ENCODE results near the gene ZBTB8A. TPM values are rescaled to one million over a fixed set of nuclear protein-coding genes. Genes with fewer than 3 reads are reported as not detected.
A peak's percentile ranks its signal among the peaks of the same experiment; 100 is the strongest.

ZBTB8A gene
- total RNA-seq, 2 experiments from 2014 or later: 0.29 to 0.54 TPM

DNA sequence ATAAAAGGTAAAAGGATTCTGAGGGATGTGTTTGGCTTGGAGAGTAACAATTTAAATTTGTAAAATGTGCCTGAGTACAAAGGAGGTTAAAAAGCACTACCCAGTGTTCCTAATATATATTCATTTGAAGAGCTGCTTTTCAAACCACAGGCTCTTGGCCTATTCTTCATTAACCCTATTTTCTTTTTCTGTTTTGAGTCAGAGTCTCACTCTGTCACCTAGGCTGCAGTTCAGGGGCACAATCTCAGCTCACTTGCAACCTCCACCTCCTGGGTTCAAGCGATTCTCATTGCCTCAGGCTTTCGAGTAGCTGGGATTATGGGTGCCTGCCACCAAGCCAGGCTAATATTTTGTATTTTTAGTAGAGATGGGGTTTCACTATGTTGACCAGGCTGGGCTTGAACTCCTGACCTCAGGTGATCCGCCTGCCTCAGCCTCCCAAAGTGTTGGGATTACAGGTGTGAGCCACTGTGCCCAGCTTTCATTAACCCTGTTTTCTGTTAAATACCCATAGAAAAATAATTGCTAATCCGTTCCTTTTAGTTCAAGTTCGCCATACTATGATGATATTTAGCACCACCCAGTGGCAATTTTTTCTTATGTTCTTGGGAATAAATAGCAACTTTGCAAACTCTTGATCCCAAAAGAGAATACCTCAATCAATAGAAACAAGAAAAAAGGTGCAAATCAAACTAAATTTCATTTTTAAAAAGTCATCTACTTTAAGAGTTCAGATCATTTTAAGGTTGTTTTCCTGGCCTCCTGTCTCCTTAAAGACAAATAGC, 80.7 kb downstream of the ZBTB8A start:
- Histone ChIP-seq H2AFZ (ENCODE audit: low read length) (no peak overlapping the region), H3K4me2 (ENCODE audit: low read length) (no peak overlapping the region), H4K20me1 (ENCODE audit: insufficient read depth, low read length) (no peaks in the 10 kb centered on the region), H3K9me2 (ENCODE audit: insufficient read depth, low read length) (no peaks in the 10 kb centered on the region), H3K4me3 (ENCODE audit: low read depth, low read length, poor library complexity, severe bottlenecking) (no peak overlapping the region), H3K4me1 (ENCODE audit: insufficient read depth, low read length, poor library complexity, severe bottlenecking) (peaks cover 19% of the 10 kb centered on the region), H3K79me2 (ENCODE audit: insufficient read depth, low read depth, low read length) (no peaks in the 10 kb centered on the region), H3K27ac (ENCODE audit: low read depth, low read length, poor library complexity, severe bottlenecking) (no peak overlapping the region), H3K9me3 (ENCODE audit: low read length) (no peaks in the 10 kb centered on the region), H3K36me3 (ENCODE audit: insufficient read depth, low read length) (peaks cover 58% of the 10 kb centered on the region)
- no TSS peak for BruUV-seq (replicated peaks)
- DNase-seq (ENCODE audit: low spot score): peak; percentile 17
- TF ChIP-seq, protein P1, sequence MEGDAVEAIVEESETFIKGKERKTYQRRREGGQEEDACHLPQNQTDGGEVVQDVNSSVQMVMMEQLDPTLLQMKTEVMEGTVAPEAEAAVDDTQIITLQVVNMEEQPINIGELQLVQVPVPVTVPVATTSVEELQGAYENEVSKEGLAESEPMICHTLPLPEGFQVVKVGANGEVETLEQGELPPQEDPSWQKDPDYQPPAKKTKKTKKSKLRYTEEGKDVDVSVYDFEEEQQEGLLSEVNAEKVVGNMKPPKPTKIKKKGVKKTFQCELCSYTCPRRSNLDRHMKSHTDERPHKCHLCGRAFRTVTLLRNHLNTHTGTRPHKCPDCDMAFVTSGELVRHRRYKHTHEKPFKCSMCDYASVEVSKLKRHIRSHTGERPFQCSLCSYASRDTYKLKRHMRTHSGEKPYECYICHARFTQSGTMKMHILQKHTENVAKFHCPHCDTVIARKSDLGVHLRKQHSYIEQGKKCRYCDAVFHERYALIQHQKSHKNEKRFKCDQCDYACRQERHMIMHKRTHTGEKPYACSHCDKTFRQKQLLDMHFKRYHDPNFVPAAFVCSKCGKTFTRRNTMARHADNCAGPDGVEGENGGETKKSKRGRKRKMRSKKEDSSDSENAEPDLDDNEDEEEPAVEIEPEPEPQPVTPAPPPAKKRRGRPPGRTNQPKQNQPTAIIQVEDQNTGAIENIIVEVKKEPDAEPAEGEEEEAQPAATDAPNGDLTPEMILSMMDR (conservative IDR thresholded peaks at IDR 0.05; ENCODE audit: low read length): peak; percentile 65
- TF ChIP-seq EZH2phosphoT487 (IDR thresholded peaks at IDR 0.05; ENCODE audit: borderline replicate concordance, low read depth, low read length): no peak
- intact Hi-C loops (cut with micrococcal nuclease; ENCODE audit: unreplicated experiment): no loop called here
- ChIA-PET POLR2A (no interaction called here), CTCF (ENCODE audit: unreplicated experiment) (no interaction called here)

DNA sequence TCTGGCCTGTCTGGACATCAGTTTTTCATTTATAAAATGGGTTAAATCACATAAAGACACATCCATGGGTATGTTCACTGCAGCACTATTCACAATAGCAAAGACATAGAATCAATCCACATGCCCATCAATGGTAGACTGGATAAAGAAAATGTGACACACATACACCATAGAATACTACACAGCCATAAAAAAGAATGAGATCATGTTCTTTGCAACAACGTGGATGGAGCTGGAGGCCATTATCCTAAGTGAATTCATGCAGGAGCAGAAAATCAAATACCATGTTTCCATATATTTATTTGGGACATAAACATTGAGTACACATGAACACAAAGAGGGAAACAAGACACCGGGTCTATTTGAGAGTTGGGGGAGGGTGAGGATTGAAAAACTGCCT, 83.0 kb downstream of the ZBTB8A start:
- POLR2A ChIA-PET: interaction anchor here (0.6 to 1.0 kb wide), 3 partner anchors 13 to 16 kb away, joined by 3 read pairs; no protein-coding TSS in a partner anchor
- Histone ChIP-seq H3K36me3 (ENCODE audit: insufficient read depth, low read length) (peaks cover 78% of the 10 kb centered on the region), H3K4me3 (ENCODE audit: low read depth, low read length, poor library complexity, severe bottlenecking) (no peak overlapping the region), H3K9me3 (ENCODE audit: low read length) (no peaks in the 10 kb centered on the region), H3K79me2 (ENCODE audit: insufficient read depth, low read depth, low read length) (peaks cover 5% of the 10 kb centered on the region; the same call in 1 of the 2 replicates), H4K20me1 (ENCODE audit: insufficient read depth, low read length) (no peaks in the 10 kb centered on the region), H3K27ac (ENCODE audit: low read depth, low read length, poor library complexity, severe bottlenecking) (no peak overlapping the region), H3K4me1 (ENCODE audit: insufficient read depth, low read length, poor library complexity, severe bottlenecking) (peaks cover 26% of the 10 kb centered on the region), H2AFZ (ENCODE audit: low read length) (no peak overlapping the region), H3K9me2 (ENCODE audit: insufficient read depth, low read length) (no peaks in the 10 kb centered on the region), H3K4me2 (ENCODE audit: low read length) (no peak overlapping the region)
- no TSS peak for BruUV-seq (replicated peaks)
- no peak for DNase-seq (ENCODE audit: low spot score)
- TF ChIP-seq, protein P1 (conservative IDR thresholded peaks at IDR 0.05; ENCODE audit: low read length): no peak
- TF ChIP-seq EZH2phosphoT487 (IDR thresholded peaks at IDR 0.05; ENCODE audit: borderline replicate concordance, low read depth, low read length): no peak
- CTCF ChIA-PET (ENCODE audit: unreplicated experiment): no interaction called here
- intact Hi-C loops (cut with micrococcal nuclease; ENCODE audit: unreplicated experiment): no loop called here
